Ovary (tissue), 3 donors: ENCODE results near the gene NXF1.
A peak's percentile ranks its signal among the peaks of the same experiment; 100 is the strongest.

Source experiments
- EP300 ChIP-seq: sonication (generic); formaldehyde crosslinking; IDR thresholded peaks from one replicate; pipeline ENCODE4 v1.6.1; 2017; ENCODE audit warnings: antibody characterized with exemption
- TF ChIP-seq, protein P1 (sequence below), 3 donors: fragments of 450-650 bp in 2 of 3; fragments of 200-600 bp in 1 of 3; IDR thresholded peaks; one replicate each; pipeline versions ENCODE4 v1.5.1 to v1.8.0; 2016 to 2022; ENCODE audit warnings: antibody characterized with exemption in 3 of 3, mild to moderate bottlenecking in 1 of 3
- donor health status: DM: no; HTN: no; CAD: no.

DNA sequence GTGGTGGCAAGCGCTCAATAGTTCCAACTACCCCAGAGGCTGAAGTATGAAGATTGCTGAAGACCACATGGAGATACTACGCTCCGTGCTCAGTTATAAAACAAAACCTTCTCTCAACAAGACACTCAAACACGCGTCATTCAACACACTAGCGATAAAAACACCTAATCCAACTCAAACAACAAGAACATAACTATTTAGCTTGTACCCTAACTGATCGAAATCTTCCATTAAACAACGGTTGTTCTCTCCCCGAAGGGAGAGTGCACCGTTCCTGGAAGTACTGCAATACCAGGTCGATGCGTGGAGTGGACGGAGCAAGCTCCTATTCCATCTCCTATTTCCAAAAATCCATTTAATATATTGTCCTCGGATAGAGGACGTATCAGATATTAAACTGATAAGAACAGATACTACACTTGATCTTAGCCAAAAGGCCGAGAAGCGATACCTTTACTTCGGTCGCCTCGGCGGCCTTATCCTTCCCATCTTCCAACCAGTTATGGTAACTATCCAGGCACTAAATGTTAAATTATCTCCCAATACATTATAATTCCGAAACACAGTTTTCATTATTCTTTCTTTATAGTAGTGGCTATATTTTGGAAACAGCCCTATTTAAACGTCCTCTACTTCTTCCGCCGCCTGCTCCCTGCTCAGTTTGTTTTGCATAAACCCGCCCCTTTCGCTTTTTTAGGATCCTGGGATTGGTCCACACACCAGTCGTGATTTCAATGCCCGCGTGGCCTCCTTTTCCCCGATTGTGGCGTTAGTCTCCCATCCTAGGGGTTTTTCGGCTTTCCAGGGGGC is 36.3 kb upstream of the NXF1 start:
- peak; percentile 15 for TF ChIP-seq EP300
- TF ChIP-seq, protein P1, sequence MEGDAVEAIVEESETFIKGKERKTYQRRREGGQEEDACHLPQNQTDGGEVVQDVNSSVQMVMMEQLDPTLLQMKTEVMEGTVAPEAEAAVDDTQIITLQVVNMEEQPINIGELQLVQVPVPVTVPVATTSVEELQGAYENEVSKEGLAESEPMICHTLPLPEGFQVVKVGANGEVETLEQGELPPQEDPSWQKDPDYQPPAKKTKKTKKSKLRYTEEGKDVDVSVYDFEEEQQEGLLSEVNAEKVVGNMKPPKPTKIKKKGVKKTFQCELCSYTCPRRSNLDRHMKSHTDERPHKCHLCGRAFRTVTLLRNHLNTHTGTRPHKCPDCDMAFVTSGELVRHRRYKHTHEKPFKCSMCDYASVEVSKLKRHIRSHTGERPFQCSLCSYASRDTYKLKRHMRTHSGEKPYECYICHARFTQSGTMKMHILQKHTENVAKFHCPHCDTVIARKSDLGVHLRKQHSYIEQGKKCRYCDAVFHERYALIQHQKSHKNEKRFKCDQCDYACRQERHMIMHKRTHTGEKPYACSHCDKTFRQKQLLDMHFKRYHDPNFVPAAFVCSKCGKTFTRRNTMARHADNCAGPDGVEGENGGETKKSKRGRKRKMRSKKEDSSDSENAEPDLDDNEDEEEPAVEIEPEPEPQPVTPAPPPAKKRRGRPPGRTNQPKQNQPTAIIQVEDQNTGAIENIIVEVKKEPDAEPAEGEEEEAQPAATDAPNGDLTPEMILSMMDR (IDR thresholded peaks at IDR 0.05) = peak in 1 of 3 donors; percentile 25
